Psoas muscle (tissue), 8 donors: ENCODE results near the gene PLA2G4B. TPM values are rescaled to one million over a fixed set of nuclear protein-coding genes. Genes with fewer than 3 reads are reported as not detected.

Experiments used
- ATAC-seq, 4 donors: fragments of 200-7000 bp; cut with Tn5 transposase; one replicate each; pipeline ENCODE4 v1.9.1; 2020; ENCODE audit warnings: moderate library complexity in 3 of 4, mild to moderate bottlenecking in 2 of 4
- DNase-seq, 2 donors: peaks; one replicate each; pipeline ENCODE4 v3.0.0-alpha.2; 2020
- H3K27ac ChIP-seq: fragments of 200-600 bp; one replicate; pipeline ENCODE4 v1.8.0; 2022
- H3K27me3 ChIP-seq, 3 donors: fragments of 200-600 bp in 1 of 3; one replicate each; pipeline versions ENCODE4 v1.6.1 to v1.8.0; 2013 to 2022; ENCODE audit warnings: low read length in 2 of 3, mild to moderate bottlenecking in 2 of 3, moderate library complexity in 1 of 3; ENCODE audit not compliant: insufficient read depth in 3 of 3
- H3K36me3 ChIP-seq, 2 donors: fragments of 200-600 bp in 1 of 2; one replicate each; pipeline versions ENCODE4 v1.6.1 to v1.8.0; 2013 to 2022; ENCODE audit warnings: low read depth in 1 of 2, mild to moderate bottlenecking in 1 of 2, moderate library complexity in 1 of 2; ENCODE audit not compliant: insufficient read depth in 1 of 2
- H3K4me1 ChIP-seq: fragments of 200-600 bp; one replicate; pipeline ENCODE4 v1.8.0; 2022
- H3K4me3 ChIP-seq: fragments of 200-600 bp; one replicate; pipeline ENCODE4 v1.8.0; 2022; ENCODE audit warnings: mild to moderate bottlenecking
- H3K9me3 ChIP-seq: fragments of 200-600 bp; one replicate; pipeline ENCODE4 v1.8.0; 2022
- CTCF ChIP-seq: fragments of 200-600 bp; IDR thresholded peaks from one replicate; pipeline ENCODE4 v1.8.0; 2022; ENCODE audit warnings: antibody characterized with exemption
- WGBS, 3 donors: extraction: QIAGEN DNeasy Blood & Tissue Kit; methylation state at CpG; one replicate each; pipeline versions ENCODE4 v1.1.6 to v1.1.7; 2013; 5-methylcytosine and 5-hydroxymethylcytosine counted together
- intact Hi-C, 2 donors: fragments of 100-400 bp; cut with DNase I; formaldehyde crosslinking; loops; one replicate each; pipeline versions ENCODE4 v1.11.0 to v1.14.2; 2022
- polyA plus RNA-seq, 3 donors: library from polyadenylated mRNA; stranded (reverse); fragments of 200-250 nt; gene quantifications; one replicate each; pipeline ENCODE4 v1.2.3, GENCODE V29; 2013
- total RNA-seq, 4 donors: library from RNA; stranded (reverse); fragmentation: NEBNext Ultra II Directional in 2 of 4; extraction: Animal tissue kit (Norgen Biotek cat#: 25700) in 2 of 4; gene quantifications; one replicate each; pipeline versions ENCODE4 v1.2.1 to v1.2.4, GENCODE V29; 2021 to 2023
- donor health status: healthy with polysubstance abuse.
- donor health status: DM: no; HTN: no; CAD: no; lungs with moderate emphysema.
- donor health status: Bipolar disorder and iron deficiency.
- donor health status: healthy.
- donor health status: DM: yes; HTN: yes; CAD: no.
- donor health status: DM: no; HTN: no; CAD: no.
- donor health status: DM: no; HTN: no; CAD: no.
- donor health status: DM: yes; HTN: yes; CAD: no.

The PLA2G4B gene
- total and polyA plus RNA-seq, 7 donors = 1.1 to 4.3 (median 1.4) TPM

GRCh38 chr15:41883484-41883825 lies 44.8 kb downstream of the PLA2G4B start:
- no peaks in the 10 kb centered on the region for H3K27me3 ChIP-seq
- H3K36me3 ChIP-seq = no peaks in the 10 kb centered on the region
- ATAC-seq = no peak
- peaks cover 10% of the 10 kb centered on the region for H3K4me1 ChIP-seq
- no peak for DNase-seq
- H3K4me3 ChIP-seq = no peak overlapping the region
- TF ChIP-seq CTCF = no peak
- no peaks in the 10 kb centered on the region for H3K9me3 ChIP-seq
- intact Hi-C loops = no loop called here
- WGBS, 3 donors = 93 to 100% (median 97%) methylated on average over 2 of the region's 2 CpGs
- no peak overlapping the region for H3K27ac ChIP-seq

GRCh38 chr15:41884458-41884857 lies 45.8 kb downstream of the PLA2G4B start:
- H3K9me3 ChIP-seq = no peaks in the 10 kb centered on the region
- WGBS, 3 donors = 80 to 87% (median 83%) methylated on average over 7 of the region's 7 CpGs
- ATAC-seq (no peak), DNase-seq (no peak)
- no peak for TF ChIP-seq CTCF
- no peaks in the 10 kb centered on the region for H3K36me3 ChIP-seq
- H3K27ac ChIP-seq = no peak overlapping the region
- intact Hi-C loops = no loop called here
- peaks cover 10% of the 10 kb centered on the region for H3K4me1 ChIP-seq
- no peaks in the 10 kb centered on the region for H3K27me3 ChIP-seq
- H3K4me3 ChIP-seq = no peak overlapping the region

- Histone ChIP-seq H3K4me1 (peaks cover 10% of the 10 kb centered on the region), H3K27me3 (no peaks in the 10 kb centered on the region), H3K9me3 (no peaks in the 10 kb centered on the region), H3K36me3 (no peaks in the 10 kb centered on the region), H3K27ac (no peak overlapping the region), H3K4me3 (no peak overlapping the region)
- no peak for TF ChIP-seq CTCF
- no peak for ATAC-seq
- DNase-seq = no peak
- intact Hi-C loops = loop anchor here in 1 of 2 donors (5.0 kb wide), 1 partner anchor 43 kb away; no protein-coding TSS in a partner anchor
Measured at GRCh38 chr15:41885321-41885720, 46.7 kb downstream of the PLA2G4B start.

- H3K36me3 ChIP-seq = no peaks in the 10 kb centered on the region
- no peak overlapping the region for H3K27ac ChIP-seq
- 80 to 89% (median 83%) methylated on average over 14 of the region's 14 CpGs for WGBS, 3 donors
- TF ChIP-seq CTCF = no peak
- DNase-seq (no peak), ATAC-seq (no peak)
- no peaks in the 10 kb centered on the region for H3K27me3 ChIP-seq
- intact Hi-C loops = loop anchor here in 1 of 2 donors (5.0 kb wide), 1 partner anchor 44 kb away; no protein-coding TSS in a partner anchor
- peaks cover 10% of the 10 kb centered on the region for H3K4me1 ChIP-seq
- H3K9me3 ChIP-seq = no peaks in the 10 kb centered on the region
- no peak overlapping the region for H3K4me3 ChIP-seq
Measured at GRCh38 chr15:41885841-41886240, 47.2 kb downstream of the PLA2G4B start.

GRCh38 chr15:41886741-41887140 lies 48.1 kb downstream of the PLA2G4B start:
- intact Hi-C loops = loop anchor here in 1 of 2 donors (5.0 kb wide), 1 partner anchor 44 kb away; no protein-coding TSS in a partner anchor
- no peak for TF ChIP-seq CTCF
- no peak for ATAC-seq
- H3K4me3 ChIP-seq = no peak overlapping the region
- WGBS, 3 donors = 93 to 96% (median 94%) methylated on average over 7 of the region's 7 CpGs
- H3K9me3 ChIP-seq = no peaks in the 10 kb centered on the region
- no peaks in the 10 kb centered on the region for H3K27me3 ChIP-seq
- H3K36me3 ChIP-seq = no peaks in the 10 kb centered on the region
- H3K27ac ChIP-seq = no peak overlapping the region
- peaks cover 6% of the 10 kb centered on the region for H3K4me1 ChIP-seq
- no peak for DNase-seq
